Endothelial cell of umbilical vein (primary cell): ENCODE measurements around the gene LCE2D.

Experiments
- EZH2 ChIP-seq: IDR thresholded peaks from 2 replicates; pipeline ENCODE4 v1.6.1; 2012; ENCODE audit warnings: borderline replicate concordance, low read depth, mild to moderate bottlenecking, moderate library complexity, low read length, inconsistent platforms; ENCODE audit not compliant: severe bottlenecking
- JUN ChIP-seq: IDR thresholded peaks from 2 replicates; pipeline ENCODE4 v1.6.1; 2011; ENCODE audit warnings: borderline replicate concordance, low read depth; ENCODE audit not compliant: insufficient read length, insufficient read depth
- MYC ChIP-seq: IDR thresholded peaks from one replicate; pipeline ENCODE4 v1.6.1; 2011; ENCODE audit warnings: mild to moderate bottlenecking, low read depth, low read length

- no peak for TF ChIP-seq MYC
- no peak for TF ChIP-seq JUN
- no peak for TF ChIP-seq EZH2
Measured at GRCh38 chr1:152681616-152682015, 18.4 kb downstream of the LCE2D start.
